NT2/D1 (cell line): ENCODE measurements around the gene DUSP7.

Experiments
- DNase-seq: peaks from one replicate; pipeline ENCODE4 v3.0.0-alpha.2; 2011; ENCODE audit warnings: low read depth, low spot score
- H3K27me3 ChIP-seq: 2 replicates; pipeline ENCODE4 v1.6.0; 2011; ENCODE audit warnings: mild to moderate bottlenecking; ENCODE audit not compliant: insufficient read length, insufficient read depth
- H3K36me3 ChIP-seq: 2 replicates; pipeline ENCODE4 v1.6.1; 2011; ENCODE audit warnings: mild to moderate bottlenecking, low read length, mixed read lengths; ENCODE audit not compliant: insufficient read depth, insufficient read length
- H3K4me1 ChIP-seq: 2 replicates; pipeline ENCODE4 v1.5.1; 2011; ENCODE audit not compliant: insufficient read depth, insufficient read length
- H3K4me3 ChIP-seq: 2 replicates; pipeline ENCODE4 v1.5.1; 2011; ENCODE audit warnings: low read depth; ENCODE audit not compliant: insufficient read length
- H3K9ac ChIP-seq: 2 replicates; pipeline ENCODE4 v1.6.0; 2011; ENCODE audit warnings: low read depth; ENCODE audit not compliant: insufficient read length
- H3K9me3 ChIP-seq: 2 replicates; pipeline ENCODE4 v1.5.1; 2011; ENCODE audit warnings: mild to moderate bottlenecking, low read length; ENCODE audit not compliant: insufficient read depth
- SUZ12 ChIP-seq: IDR thresholded peaks from 2 replicates; pipeline ENCODE4 v1.6.1; 2011; ENCODE audit not compliant: insufficient read length, insufficient read depth; ENCODE audit errors: extremely low read depth
- YY1 ChIP-seq: IDR thresholded peaks from 2 replicates; pipeline ENCODE4 v1.6.1; 2011; ENCODE audit not compliant: insufficient read length, insufficient read depth
- ZNF274 ChIP-seq: IDR thresholded peaks from 2 replicates; pipeline ENCODE4 v1.6.1; 2011; ENCODE audit warnings: mild to moderate bottlenecking, low read depth, low read length

The DUSP7 gene

GRCh38 chr3:52029535-52029934 is 26.8 kb downstream of the DUSP7 start:
- Histone ChIP-seq H3K4me1 (peaks cover 33% of the 10 kb centered on the region), H3K27me3 (no peaks in the 10 kb centered on the region), H3K9ac (no peak overlapping the region), H3K9me3 (no peaks in the 10 kb centered on the region), H3K4me3 (no peak overlapping the region), H3K36me3 (no peaks in the 10 kb centered on the region)
- no peak for TF ChIP-seq YY1
- no peak for TF ChIP-seq ZNF274
- no peak for TF ChIP-seq SUZ12
- no peak for DNase-seq

- DNase-seq = no peak
- Histone ChIP-seq H3K9me3 (no peaks in the 10 kb centered on the region), H3K9ac (no peak overlapping the region), H3K36me3 (no peaks in the 10 kb centered on the region), H3K4me1 (peaks cover 30% of the 10 kb centered on the region), H3K27me3 (no peaks in the 10 kb centered on the region), H3K4me3 (no peak overlapping the region)
- no peak for TF ChIP-seq ZNF274
- TF ChIP-seq SUZ12 = no peak
- TF ChIP-seq YY1 = no peak
Measured at GRCh38 chr3:52029053-52029452, 27.3 kb downstream of the DUSP7 start.

GRCh38 chr3:52028572-52028971 is 27.8 kb downstream of the DUSP7 start:
- H3K4me3 ChIP-seq = no peak overlapping the region
- H3K9me3 ChIP-seq = no peaks in the 10 kb centered on the region
- no peak overlapping the region for H3K9ac ChIP-seq
- H3K4me1 ChIP-seq = peaks cover 30% of the 10 kb centered on the region
- TF ChIP-seq SUZ12 (no peak), YY1 (no peak), ZNF274 (no peak)
- H3K36me3 ChIP-seq = no peaks in the 10 kb centered on the region
- no peak for DNase-seq
- no peaks in the 10 kb centered on the region for H3K27me3 ChIP-seq

GRCh38 chr3:52026041-52026440 is 30.3 kb downstream of the DUSP7 start:
- TF ChIP-seq YY1 = no peak
- TF ChIP-seq SUZ12 = no peak
- TF ChIP-seq ZNF274 = no peak
- no peak for DNase-seq

GRCh38 chr3:52025453-52025852 is 30.9 kb downstream of the DUSP7 start:
- no peaks in the 10 kb centered on the region for H3K9me3 ChIP-seq
- H3K4me1 ChIP-seq = peaks cover 30% of the 10 kb centered on the region
- no peak overlapping the region for H3K4me3 ChIP-seq
- H3K27me3 ChIP-seq = no peaks in the 10 kb centered on the region
- TF ChIP-seq SUZ12 (no peak), ZNF274 (no peak), YY1 (no peak)
- no peaks in the 10 kb centered on the region for H3K36me3 ChIP-seq
- no peak overlapping the region for H3K9ac ChIP-seq
- DNase-seq = no peak

More at GRCh38 chr3:52026041-52026440, 30.3 kb downstream of the DUSP7 start:
- Histone ChIP-seq H3K4me3 (no peak overlapping the region), H3K9ac (no peak overlapping the region), H3K4me1 (peaks cover 30% of the 10 kb centered on the region), H3K9me3 (no peaks in the 10 kb centered on the region), H3K27me3 (no peaks in the 10 kb centered on the region), H3K36me3 (no peaks in the 10 kb centered on the region)

- no peak overlapping the region for H3K9ac ChIP-seq
- TF ChIP-seq ZNF274 (no peak), SUZ12 (no peak), YY1 (no peak)
- no peaks in the 10 kb centered on the region for H3K9me3 ChIP-seq
- no peak for DNase-seq
- H3K4me1 ChIP-seq = peaks cover 30% of the 10 kb centered on the region
- no peaks in the 10 kb centered on the region for H3K36me3 ChIP-seq
- no peak overlapping the region for H3K4me3 ChIP-seq
- no peaks in the 10 kb centered on the region for H3K27me3 ChIP-seq
Measured at GRCh38 chr3:52024765-52025452, 31.5 kb downstream of the DUSP7 start.

GRCh38 chr3:52023860-52024764 is 32.3 kb downstream of the DUSP7 start:
- peaks cover 34% of the 10 kb centered on the region for H3K4me1 ChIP-seq
- TF ChIP-seq SUZ12 = no peak
- no peak for TF ChIP-seq YY1
- TF ChIP-seq ZNF274 = no peak
- H3K36me3 ChIP-seq = no peaks in the 10 kb centered on the region
- DNase-seq = no peak
- no peaks in the 10 kb centered on the region for H3K9me3 ChIP-seq
- H3K4me3 ChIP-seq = no peak overlapping the region
- H3K9ac ChIP-seq = peak overlapping the region; percentile 15
- no peaks in the 10 kb centered on the region for H3K27me3 ChIP-seq
